Measurements from ENCODE around the gene TACC2.

Gene TACC2

GRCh38 chr10:122236690-122237306 is 247.8 kb downstream of the TACC2 start:
- H3K36me3 ChIP-seq (ENCODE audit: control insufficient read depth in 5 of 5, insufficient read depth in 5 of 5, low read length in 5 of 5): peaks cover 7 to 74% (median 68%) of the 10 kb centered on the region in 5 donors

GRCh38 chr10:122237331-122237990 is 248.5 kb downstream of the TACC2 start:
- H3K9ac ChIP-seq (ENCODE audit: low read length in 5 of 5): no peak overlapping the region
- H3K36me3 ChIP-seq (ENCODE audit: control insufficient read depth in 5 of 5, insufficient read depth in 5 of 5, low read length in 5 of 5): peaks cover 7 to 76% (median 70%) of the 10 kb centered on the region in 5 donors
- H3K27me3 ChIP-seq (ENCODE audit: control insufficient read depth in 5 of 5, insufficient read depth in 4 of 5, low read length in 5 of 5): no peaks in the 10 kb centered on the region
- H3K9me3 ChIP-seq (ENCODE audit: control insufficient read depth in 5 of 5, low read length in 5 of 5): no peaks in the 10 kb centered on the region
- no peak overlapping the region for H3K4me3 ChIP-seq (ENCODE audit: low read depth in 1 of 5, low read length in 5 of 5)
- peaks cover 0 to 2% (median 0%) of the 10 kb centered on the region in 5 donors for H3K4me1 ChIP-seq (ENCODE audit: control insufficient read depth in 5 of 5, insufficient read depth in 5 of 5, low read length in 5 of 5)
- no peak overlapping the region for H3K27ac ChIP-seq (ENCODE audit: low read depth, low read length)

More at GRCh38 chr10:122236690-122237306, 247.8 kb downstream of the TACC2 start:
- Histone ChIP-seq H3K9ac (ENCODE audit: low read length in 5 of 5) (no peak overlapping the region), H3K9me3 (ENCODE audit: control insufficient read depth in 5 of 5, low read length in 5 of 5) (no peaks in the 10 kb centered on the region), H3K4me1 (ENCODE audit: control insufficient read depth in 5 of 5, insufficient read depth in 5 of 5, low read length in 5 of 5) (peaks cover 0 to 2% (median 0%) of the 10 kb centered on the region in 5 donors), H3K27me3 (ENCODE audit: control insufficient read depth in 5 of 5, insufficient read depth in 4 of 5, low read length in 5 of 5) (no peaks in the 10 kb centered on the region), H3K4me3 (ENCODE audit: low read depth in 1 of 5, low read length in 5 of 5) (no peak overlapping the region), H3K27ac (ENCODE audit: low read depth, low read length) (no peak overlapping the region)

- Histone ChIP-seq H3K4me1 (ENCODE audit: control insufficient read depth in 5 of 5, insufficient read depth in 5 of 5, low read length in 5 of 5) (peaks cover 0 to 6% (median 2%) of the 10 kb centered on the region in 5 donors), H3K4me3 (ENCODE audit: low read depth in 1 of 5, low read length in 5 of 5) (no peak overlapping the region), H3K36me3 (ENCODE audit: control insufficient read depth in 5 of 5, insufficient read depth in 5 of 5, low read length in 5 of 5) (peaks cover 5 to 75% (median 62%) of the 10 kb centered on the region in 5 donors), H3K9ac (ENCODE audit: low read length in 5 of 5) (no peak overlapping the region), H3K27ac (ENCODE audit: low read depth, low read length) (no peak overlapping the region), H3K27me3 (ENCODE audit: control insufficient read depth in 5 of 5, insufficient read depth in 4 of 5, low read length in 5 of 5) (no peaks in the 10 kb centered on the region), H3K9me3 (ENCODE audit: control insufficient read depth in 5 of 5, low read length in 5 of 5) (no peaks in the 10 kb centered on the region)
Measured at GRCh38 chr10:122239578-122240257, 250.8 kb downstream of the TACC2 start.

DNA sequence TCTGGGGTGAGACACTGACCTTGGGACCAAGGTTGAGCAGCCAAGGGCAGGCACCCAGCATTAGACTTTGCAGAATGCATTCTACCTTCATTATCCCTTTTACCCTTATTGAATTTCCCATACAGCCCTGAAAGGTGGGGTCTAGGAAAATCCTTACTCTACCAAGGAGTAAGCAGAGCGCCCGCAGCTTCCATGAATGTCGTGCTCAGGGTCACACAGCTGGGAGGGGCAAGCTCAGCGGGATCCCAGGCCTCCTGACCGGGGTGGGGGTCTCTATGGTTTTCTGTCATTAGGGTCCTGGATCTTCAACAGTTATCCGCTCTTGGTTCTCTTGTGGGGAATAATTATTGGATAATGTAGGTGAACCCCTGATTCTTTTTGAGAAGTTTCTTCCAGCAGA is 251.4 kb downstream of the TACC2 start:
- peaks cover 11 to 78% (median 67%) of the 10 kb centered on the region in 5 donors for H3K36me3 ChIP-seq (ENCODE audit: control insufficient read depth in 5 of 5, insufficient read depth in 5 of 5, low read length in 5 of 5)
- no peak overlapping the region for H3K9ac ChIP-seq (ENCODE audit: low read length in 5 of 5)
- H3K4me3 ChIP-seq (ENCODE audit: low read depth in 1 of 5, low read length in 5 of 5): no peak overlapping the region
- H3K4me1 ChIP-seq (ENCODE audit: control insufficient read depth in 5 of 5, insufficient read depth in 5 of 5, low read length in 5 of 5): peaks cover 0 to 6% (median 2%) of the 10 kb centered on the region in 5 donors
- H3K27me3 ChIP-seq (ENCODE audit: control insufficient read depth in 5 of 5, insufficient read depth in 4 of 5, low read length in 5 of 5): no peaks in the 10 kb centered on the region
- no peak overlapping the region for H3K27ac ChIP-seq (ENCODE audit: low read depth, low read length)
- H3K9me3 ChIP-seq (ENCODE audit: control insufficient read depth in 5 of 5, low read length in 5 of 5): no peaks in the 10 kb centered on the region

DNA sequence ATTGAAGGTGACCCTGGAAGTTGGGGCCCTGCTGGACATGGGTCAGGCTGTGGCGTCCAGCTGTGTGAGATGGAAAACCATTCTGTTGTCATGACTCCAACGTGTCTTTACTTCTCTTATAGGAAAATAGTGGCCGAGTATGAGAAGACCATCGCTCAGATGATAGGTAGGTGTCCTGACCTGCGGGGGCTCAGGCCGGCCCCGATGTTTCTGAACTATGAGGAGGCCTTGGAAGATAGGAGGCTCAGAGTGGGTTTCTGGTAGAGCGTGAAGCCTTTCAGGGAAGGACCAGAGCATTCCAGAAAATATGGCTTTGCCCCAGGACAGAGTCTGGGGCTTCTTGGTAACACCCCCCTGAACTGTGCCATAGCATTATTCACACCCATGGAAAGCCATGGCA is 252.9 kb downstream of the TACC2 start:
- peaks cover 12 to 75% (median 66%) of the 10 kb centered on the region in 5 donors for H3K36me3 ChIP-seq (ENCODE audit: control insufficient read depth in 5 of 5, insufficient read depth in 5 of 5, low read length in 5 of 5)
- no peak overlapping the region for H3K4me3 ChIP-seq (ENCODE audit: low read depth in 1 of 5, low read length in 5 of 5)
- no peak overlapping the region for H3K9ac ChIP-seq (ENCODE audit: low read length in 5 of 5)
- no peaks in the 10 kb centered on the region for H3K27me3 ChIP-seq (ENCODE audit: control insufficient read depth in 5 of 5, insufficient read depth in 4 of 5, low read length in 5 of 5)
- H3K4me1 ChIP-seq (ENCODE audit: control insufficient read depth in 5 of 5, insufficient read depth in 5 of 5, low read length in 5 of 5): peaks cover 0 to 6% (median 2%) of the 10 kb centered on the region in 5 donors
- no peaks in the 10 kb centered on the region for H3K9me3 ChIP-seq (ENCODE audit: control insufficient read depth in 5 of 5, low read length in 5 of 5)
- H3K27ac ChIP-seq (ENCODE audit: low read depth, low read length): no peak overlapping the region

DNA sequence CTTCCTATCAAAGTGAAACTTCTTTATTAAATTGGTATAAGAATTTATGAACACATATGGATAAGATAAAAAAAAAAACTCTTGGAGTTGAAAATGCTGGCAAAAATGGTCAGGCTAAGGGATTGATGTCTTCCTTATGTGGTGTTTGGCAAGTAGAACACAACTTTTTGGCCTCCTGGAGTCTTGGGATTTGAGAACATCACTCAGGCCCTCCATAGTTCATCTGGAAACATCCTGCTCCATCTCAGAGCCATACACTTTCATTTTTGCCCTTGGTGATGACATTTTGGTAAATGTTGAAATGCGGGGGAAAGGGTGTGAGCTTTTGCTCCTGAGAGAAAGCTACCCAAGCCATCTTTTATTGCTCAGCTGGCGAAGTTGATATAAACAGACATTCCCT is 254.6 kb downstream of the TACC2 start:
- Histone ChIP-seq H3K9ac (ENCODE audit: low read length in 5 of 5) (no peak overlapping the region), H3K36me3 (ENCODE audit: control insufficient read depth in 5 of 5, insufficient read depth in 5 of 5, low read length in 5 of 5) (peaks cover 8 to 68% (median 57%) of the 10 kb centered on the region in 5 donors)

DNA sequence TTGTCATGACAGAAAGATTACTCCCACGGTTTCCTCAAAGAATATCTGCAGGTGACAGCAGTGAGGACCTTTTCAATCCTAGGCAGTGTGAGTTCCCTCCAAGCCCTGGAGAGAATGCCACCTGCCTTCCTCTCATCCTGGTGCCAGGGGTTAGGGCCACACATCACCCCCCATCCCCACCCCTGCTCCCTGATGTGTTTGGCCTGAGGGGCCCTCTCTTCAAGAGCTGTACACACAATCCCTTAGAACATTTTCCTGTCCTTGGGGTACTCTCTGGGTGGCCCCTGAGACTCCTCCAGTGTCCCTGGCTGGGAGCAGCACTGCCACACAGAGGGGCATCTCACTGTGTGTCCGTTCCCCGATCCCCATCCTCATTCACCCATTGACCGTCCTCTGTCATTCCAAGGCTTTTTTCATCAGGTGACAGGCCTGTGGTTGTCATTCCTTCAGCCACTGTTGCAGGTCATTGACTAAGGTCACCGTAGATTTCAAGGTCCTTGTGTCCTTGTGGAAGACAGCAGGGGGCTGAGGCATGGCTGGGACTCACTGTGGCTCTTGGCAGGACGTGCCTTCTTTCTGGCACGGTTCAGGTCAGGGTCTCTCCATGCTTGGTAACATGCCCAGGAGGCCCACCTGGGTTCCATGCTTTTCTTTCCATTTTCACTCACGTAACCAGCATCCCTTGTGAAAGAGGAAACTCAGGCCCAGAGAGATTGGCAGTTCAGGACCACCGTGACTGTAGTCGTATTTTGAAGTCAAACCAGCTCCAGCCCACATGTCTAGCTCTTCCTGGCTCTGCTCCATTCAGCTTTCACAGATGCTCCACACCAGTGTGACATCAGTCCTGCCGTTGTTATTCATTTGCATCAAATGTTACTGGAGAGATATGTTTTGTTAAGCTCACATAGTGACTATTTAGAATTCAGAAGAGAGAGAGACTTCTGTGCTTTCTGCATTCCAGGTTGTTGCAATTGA is 255.3 kb downstream of the TACC2 start:
- H3K4me1 ChIP-seq (ENCODE audit: control insufficient read depth in 5 of 5, insufficient read depth in 5 of 5, low read length in 5 of 5): peaks cover 0 to 6% (median 2%) of the 10 kb centered on the region in 5 donors
- no peak overlapping the region for H3K4me3 ChIP-seq (ENCODE audit: low read depth in 1 of 5, low read length in 5 of 5)
- H3K36me3 ChIP-seq (ENCODE audit: control insufficient read depth in 5 of 5, insufficient read depth in 5 of 5, low read length in 5 of 5): peaks cover 8 to 72% (median 62%) of the 10 kb centered on the region in 5 donors
- no peaks in the 10 kb centered on the region for H3K27me3 ChIP-seq (ENCODE audit: control insufficient read depth in 5 of 5, insufficient read depth in 4 of 5, low read length in 5 of 5)
- no peaks in the 10 kb centered on the region for H3K9me3 ChIP-seq (ENCODE audit: control insufficient read depth in 5 of 5, low read length in 5 of 5)
- no peak overlapping the region for H3K27ac ChIP-seq (ENCODE audit: low read depth, low read length)
- no peak overlapping the region for H3K9ac ChIP-seq (ENCODE audit: low read length in 5 of 5)

More for the DNA sequence above, 254.6 kb downstream of the TACC2 start:
- Histone ChIP-seq H3K9me3 (ENCODE audit: control insufficient read depth in 5 of 5, low read length in 5 of 5) (no peaks in the 10 kb centered on the region), H3K4me3 (ENCODE audit: low read depth in 1 of 5, low read length in 5 of 5) (no peak overlapping the region), H3K27ac (ENCODE audit: low read depth, low read length) (no peak overlapping the region), H3K27me3 (ENCODE audit: control insufficient read depth in 5 of 5, insufficient read depth in 4 of 5, low read length in 5 of 5) (no peaks in the 10 kb centered on the region), H3K4me1 (ENCODE audit: control insufficient read depth in 5 of 5, insufficient read depth in 5 of 5, low read length in 5 of 5) (peaks cover 0 to 6% (median 2%) of the 10 kb centered on the region in 5 donors)

DNA sequence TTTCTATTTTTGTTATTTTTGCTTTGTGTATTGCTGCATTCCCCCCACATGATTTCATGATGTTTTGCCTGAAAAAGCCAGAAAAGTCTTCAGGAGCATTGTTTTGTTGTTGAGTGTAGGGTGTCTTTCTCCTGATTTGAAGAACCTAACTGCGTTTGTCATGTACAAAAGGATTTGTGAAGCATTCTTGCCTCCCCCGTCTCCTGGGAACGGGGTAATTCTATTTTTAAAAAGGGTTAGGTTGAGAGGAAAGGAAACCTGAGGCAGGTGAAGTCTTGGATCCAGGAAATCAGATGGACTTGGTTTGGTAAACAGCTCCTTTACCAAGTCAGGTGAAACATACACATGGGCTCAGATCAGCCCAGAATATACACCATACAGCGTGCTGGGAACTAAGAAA is 256.2 kb downstream of the TACC2 start:
- peaks cover 0 to 6% (median under 1%) of the 10 kb centered on the region in 5 donors for H3K4me1 ChIP-seq (ENCODE audit: control insufficient read depth in 5 of 5, insufficient read depth in 5 of 5, low read length in 5 of 5)
- peaks cover 8 to 73% (median 62%) of the 10 kb centered on the region in 5 donors for H3K36me3 ChIP-seq (ENCODE audit: control insufficient read depth in 5 of 5, insufficient read depth in 5 of 5, low read length in 5 of 5)
- H3K4me3 ChIP-seq (ENCODE audit: low read depth in 1 of 5, low read length in 5 of 5): no peak overlapping the region

GRCh38 chr10:122245897-122246296 is 256.9 kb downstream of the TACC2 start:
- H3K9ac ChIP-seq (ENCODE audit: low read length in 5 of 5): no peak overlapping the region
- H3K9me3 ChIP-seq (ENCODE audit: control insufficient read depth in 5 of 5, low read length in 5 of 5): no peaks in the 10 kb centered on the region
- peaks cover 8 to 70% (median 57%) of the 10 kb centered on the region in 5 donors for H3K36me3 ChIP-seq (ENCODE audit: control insufficient read depth in 5 of 5, insufficient read depth in 5 of 5, low read length in 5 of 5)
- no peak overlapping the region for H3K27ac ChIP-seq (ENCODE audit: low read depth, low read length)
- no peaks in the 10 kb centered on the region for H3K27me3 ChIP-seq (ENCODE audit: control insufficient read depth in 5 of 5, insufficient read depth in 4 of 5, low read length in 5 of 5)
- H3K4me1 ChIP-seq (ENCODE audit: control insufficient read depth in 5 of 5, insufficient read depth in 5 of 5, low read length in 5 of 5): peaks cover 0 to 6% (median 0%) of the 10 kb centered on the region in 5 donors
- no peak overlapping the region for H3K4me3 ChIP-seq (ENCODE audit: low read depth in 1 of 5, low read length in 5 of 5)

More for the DNA sequence above, 256.2 kb downstream of the TACC2 start:
- H3K27me3 ChIP-seq (ENCODE audit: control insufficient read depth in 5 of 5, insufficient read depth in 4 of 5, low read length in 5 of 5): no peaks in the 10 kb centered on the region
- H3K9me3 ChIP-seq (ENCODE audit: control insufficient read depth in 5 of 5, low read length in 5 of 5): no peaks in the 10 kb centered on the region
- H3K9ac ChIP-seq (ENCODE audit: low read length in 5 of 5): no peak overlapping the region
- H3K27ac ChIP-seq (ENCODE audit: low read depth, low read length): no peak overlapping the region

All from subcutaneous abdominal adipose tissue (tissue), 5 donors.